ENCODE results near the gene SPON1. TPM values are rescaled to one million over a fixed set of nuclear protein-coding genes. Genes with fewer than 3 reads are reported as not detected.

SPON1 gene
- total and polyA plus RNA-seq, 2 of the 8 experiments (the other 6 are each of a cell fraction or from before 2014, with no cell fraction given): 1.5 to 5.4 TPM

- H4K91ac ChIP-seq (replicated peaks; ENCODE audit: insufficient read length, low read length): no peak overlapping the region
- no peaks in the 10 kb centered on the region for H3K36me3 ChIP-seq (ENCODE audit: control insufficient read depth in 2 of 4, insufficient read depth in 4 of 4, low read length in 3 of 4)
- H4K20me1 ChIP-seq (replicated peaks in 1 of 2; ENCODE audit: control insufficient read depth in 1 of 2, insufficient read depth in 2 of 2, low read length in 2 of 2): no peaks in the 10 kb centered on the region
- no peak overlapping the region for H3K18ac ChIP-seq (ENCODE audit: extremely low read depth, low read length)
- no peaks in the 10 kb centered on the region for H3K27me3 ChIP-seq (replicated peaks in 1 of 4; ENCODE audit: control insufficient read depth in 3 of 4, extremely low read depth in 1 of 4, insufficient read depth in 3 of 4, low read length in 3 of 4)
- H3K23ac ChIP-seq (ENCODE audit: insufficient read length): no peak overlapping the region
- H2BK120ac ChIP-seq (replicated peaks; ENCODE audit: low read depth, low read length): no peak overlapping the region
- FAIRE-seq (no peak), DNase-seq (ENCODE audit: low read depth in 1 of 2, low spot score in 2 of 2) (no peak)
- no peaks in the 10 kb centered on the region for H3K23me2 ChIP-seq (ENCODE audit: low read depth, low read length)
- H2BK15ac ChIP-seq (ENCODE audit: low read length): peak overlapping the region; percentile 12; the same call in 1 of the 2 replicates
- POLR2A ChIA-PET (ENCODE audit: partially characterized antibody): no interaction called here
- no peak overlapping the region for H3K4me3 ChIP-seq (ENCODE audit: extremely low read depth in 1 of 4, insufficient read depth in 2 of 4, low read depth in 3 of 4, low read length in 4 of 4)
- H4K8ac ChIP-seq (ENCODE audit: extremely low read depth, insufficient read depth, low read length): no peak overlapping the region
- no peak overlapping the region; a peak in 1 of 4 replicates for H3K4me2 ChIP-seq (ENCODE audit: insufficient read depth in 1 of 2, low read depth in 2 of 2, low read length in 2 of 2)
- H3K9me3 ChIP-seq (ENCODE audit: insufficient read depth in 2 of 2, low read depth in 1 of 2, low read length in 1 of 2): no peaks in the 10 kb centered on the region
- no peak overlapping the region for H3K9ac ChIP-seq (replicated peaks in 1 of 4; ENCODE audit: extremely low read depth in 1 of 4, low read depth in 3 of 4, low read length in 3 of 4)
- H3K79me2 ChIP-seq (ENCODE audit: control insufficient read depth in 1 of 2, insufficient read depth in 2 of 2, low read length in 2 of 2): no peaks in the 10 kb centered on the region
- 89% methylated on average over 2 of the region's 2 CpGs; no CpG with 5 or more reads in 1 of the 2 experiments for whole genome bisulfite sequencing, 2 experiments (ENCODE audit: extremely low coverage in 1 of 2, insufficient coverage in 1 of 2, insufficient read length in 1 of 2, insufficient replicate concordance in 2 of 2, low coverage in 1 of 2, low lambda C conversion rate in 2 of 2, missing lambda C conversion rate in 1 of 2)
- no peak overlapping the region for H2BK20ac ChIP-seq (ENCODE audit: low read length)
- H2BK5ac ChIP-seq (ENCODE audit: low read depth, low read length): no peak overlapping the region
- H4K5ac ChIP-seq (ENCODE audit: insufficient read length, low read depth, low read length): no peak overlapping the region
- H3K79me1 ChIP-seq (ENCODE audit: low read depth, low read length): no peaks in the 10 kb centered on the region
- H3K56ac ChIP-seq (replicated peaks; ENCODE audit: insufficient read length, low read depth, low read length): no peak overlapping the region
- peak overlapping the region; percentile 85; the same call in 1 of the 2 replicates for H2BK12ac ChIP-seq (ENCODE audit: low read depth, low read length)
- peak overlapping the region; percentile 53; the same call in 1 of the 2 replicates for H2AFZ ChIP-seq (ENCODE audit: low read length)
- H2AK5ac ChIP-seq (ENCODE audit: low read depth, low read length): no peak overlapping the region
- no peak overlapping the region for H3K14ac ChIP-seq (ENCODE audit: insufficient read length)
- CTCF ChIA-PET (ENCODE audit: partially characterized antibody): interaction anchor here (0.6 to 1.4 kb wide), 5 partner anchors 17 to 981 kb away, joined by 3 to 7 read pairs (median 3); no protein-coding TSS in a partner anchor
- TF ChIP-seq MAFK (IDR thresholded peaks at IDR 0.05; ENCODE audit: low read depth, low read length) (no peak), BCL11A (IDR thresholded peaks at IDR 0.05; ENCODE audit: low read depth in 2 of 2, low read length in 2 of 2) (no peak), RAD21 (IDR thresholded peaks at IDR 0.05 in 1 of 2, conservative IDR thresholded peaks at IDR 0.05 in 1 of 2; ENCODE audit: low read depth in 2 of 2, low read length in 2 of 2) (no peak), BACH1 (IDR thresholded peaks at IDR 0.05; ENCODE audit: low read length) (0 out of 2 replicates have a peak, but pooled peaks have one; percentile 33), RBBP5 (IDR thresholded peaks at IDR 0.05; ENCODE audit: borderline replicate concordance, low read depth, low read length) (no peak), ASH2L (IDR thresholded peaks at IDR 0.05; ENCODE audit: low read length) (no peak)
- H3K4me1 ChIP-seq (replicated peaks in 1 of 4; ENCODE audit: control insufficient read depth in 3 of 4, insufficient read depth in 4 of 4, low read length in 3 of 4): peaks cover 0 to 3% (median 1%) of the 10 kb centered on the region in 4 experiments; a peak in 5 of 7 replicates
- H3K4ac ChIP-seq (replicated peaks; ENCODE audit: insufficient read length, low read depth, low read length): no peak overlapping the region
- H3K27ac ChIP-seq (ENCODE audit: low read depth, low read length): no peak overlapping the region
Observed at GRCh38 chr11:13924801-13925327, 37.7 kb upstream of the SPON1 start.
